Right lobe of liver (tissue), 6 donors: ENCODE results near the gene ITGA8. TPM values are rescaled to one million over a fixed set of nuclear protein-coding genes. Genes with fewer than 3 reads are reported as not detected.

ENCODE experiments used
- ATAC-seq, 4 donors: fragments of 200-7000 bp; cut with Tn5 transposase; one replicate each; pipeline ENCODE4 v1.9.1; 2020; ENCODE audit warnings: mild to moderate bottlenecking in 4 of 4, moderate library complexity in 4 of 4
- DNase-seq, 3 donors: peaks; one replicate each; pipeline ENCODE4 v3.0.0-alpha.2; 2020
- H3K27ac ChIP-seq, 3 donors: fragments of 200-600 bp; one replicate each; pipeline ENCODE4 v1.8.0; 2022
- H3K27me3 ChIP-seq, 2 donors: fragments of 200-600 bp; one replicate each; pipeline ENCODE4 v1.8.0; 2022
- H3K36me3 ChIP-seq, 4 donors: fragments of 200-600 bp; sonication (generic) in 1 of 4; one replicate each; pipeline versions ENCODE4 v1.5.1 to v1.8.0; 2017 to 2022; ENCODE audit warnings: control low read depth in 1 of 4
- H3K4me1 ChIP-seq, 4 donors: fragments of 200-600 bp; sonication (generic) in 1 of 4; one replicate each; pipeline versions ENCODE4 v1.5.1 to v1.8.0; 2017 to 2022; ENCODE audit warnings: control low read depth in 1 of 4
- H3K4me3 ChIP-seq, 3 donors: fragments of 200-600 bp; one replicate each; pipeline ENCODE4 v1.8.0; 2022
- H3K9me3 ChIP-seq, 4 donors: fragments of 200-600 bp; sonication (generic) in 1 of 4; one replicate each; pipeline versions ENCODE4 v1.5.1 to v1.8.0; 2017 to 2022; ENCODE audit warnings: control low read depth in 1 of 4
- CTCF ChIP-seq, 4 donors: fragments of 200-600 bp in 3 of 4; fragments of 450-650 bp in 1 of 4; IDR thresholded peaks; one replicate each; pipeline versions ENCODE4 v1.5.1 to v1.8.0; 2016 to 2022; ENCODE audit warnings: antibody characterized with exemption in 4 of 4, mild to moderate bottlenecking in 2 of 4
- POLR2A ChIP-seq: fragments of 450-650 bp; IDR thresholded peaks from one replicate; pipeline ENCODE4 v1.6.1; 2017; ENCODE audit warnings: antibody characterized with exemption, mild to moderate bottlenecking
- WGBS: methylation state at CpG from one replicate; pipeline ENCODE4 v1.1.6; 2018; ENCODE audit warnings: low coverage, low lambda C conversion rate; ENCODE audit not compliant: insufficient coverage; ENCODE audit errors: missing lambda C conversion rate; 5-methylcytosine and 5-hydroxymethylcytosine counted together
- intact Hi-C, 2 donors: fragments of 100-400 bp; cut with DNase I; formaldehyde crosslinking; loops; one replicate each; pipeline versions ENCODE4 v1.11.2 to v1.14.1; 2022
- total RNA-seq, 6 experiments: library from RNA; depleted of rRNA in 2 of 6; stranded (reverse); fragments of >200 nt in 2 of 6; fragmentation: NEBNext Ultra II Directional in 3 of 6; extraction: Animal tissue kit (Norgen Biotek cat#: 25700) in 3 of 6; gene quantifications; one replicate each; pipeline versions ENCODE4 v1.1.0 to v1.2.4, GENCODE V29; 2016 to 2023
- donor health status: DM: no; HTN: yes; CAD: no.
- donor health status: DM: no; HTN: no; CAD: no.
- donor health status: DM: no; HTN: no; CAD: no.
- donor health status: DM: no; HTN: yes; CAD: no.
- donor health status: DM: no; HTN: yes; CAD: no.

ITGA8 gene
- total RNA-seq, 6 experiments from 2014 or later: 0.18 to 0.80 (median 0.36) TPM

- no peak for DNase-seq
- WGBS: 47% methylated on average over 4 of the region's 5 CpGs
- no peak for TF ChIP-seq CTCF (IDR thresholded peaks at IDR 0.05)
- TF ChIP-seq POLR2A: no peak
- no peaks in the 10 kb centered on the region for H3K4me1 ChIP-seq
- no peak for ATAC-seq
- H3K36me3 ChIP-seq: no peaks in the 10 kb centered on the region
- peaks cover 0 to 10% of the 10 kb centered on the region in 2 donors for H3K27me3 ChIP-seq
- intact Hi-C loops: no loop called here
- H3K9me3 ChIP-seq: no peaks in the 10 kb centered on the region
- no peak overlapping the region for H3K4me3 ChIP-seq
- H3K27ac ChIP-seq: no peak overlapping the region
Measured at GRCh38 chr10:15714847-15715246, 4.9 kb downstream of the ITGA8 start.

DNA sequence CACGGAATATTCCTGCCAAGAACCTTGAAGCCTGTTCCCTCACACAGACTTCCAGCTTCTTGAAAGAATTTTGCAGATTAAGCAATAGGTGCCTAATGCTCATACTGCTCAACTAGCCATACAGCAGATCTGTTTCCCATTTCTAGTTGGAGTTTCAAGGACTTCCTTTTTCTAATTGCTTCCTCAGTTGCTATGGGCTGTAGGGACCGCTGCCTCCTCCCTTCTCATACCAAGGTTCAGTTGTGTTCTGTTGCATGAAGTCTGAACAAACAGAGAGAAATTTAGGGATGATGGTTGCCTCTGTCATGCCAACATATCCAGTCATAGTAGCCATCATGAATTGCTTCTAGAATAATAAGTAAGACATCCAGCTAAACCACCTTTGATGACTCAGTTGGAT, 6.8 kb downstream of the ITGA8 start:
- no peak for DNase-seq
- peaks cover 0 to 6% of the 10 kb centered on the region in 2 donors for H3K27me3 ChIP-seq
- H3K9me3 ChIP-seq: no peaks in the 10 kb centered on the region
- WGBS: 36% methylated on average over 2 of the region's 2 CpGs
- no peak overlapping the region for H3K4me3 ChIP-seq
- H3K4me1 ChIP-seq: no peaks in the 10 kb centered on the region
- H3K27ac ChIP-seq: no peak overlapping the region
- no peak for ATAC-seq
- H3K36me3 ChIP-seq: no peaks in the 10 kb centered on the region
- TF ChIP-seq POLR2A (no peak), CTCF (IDR thresholded peaks at IDR 0.05) (no peak)
- intact Hi-C loops: no loop called here

DNA sequence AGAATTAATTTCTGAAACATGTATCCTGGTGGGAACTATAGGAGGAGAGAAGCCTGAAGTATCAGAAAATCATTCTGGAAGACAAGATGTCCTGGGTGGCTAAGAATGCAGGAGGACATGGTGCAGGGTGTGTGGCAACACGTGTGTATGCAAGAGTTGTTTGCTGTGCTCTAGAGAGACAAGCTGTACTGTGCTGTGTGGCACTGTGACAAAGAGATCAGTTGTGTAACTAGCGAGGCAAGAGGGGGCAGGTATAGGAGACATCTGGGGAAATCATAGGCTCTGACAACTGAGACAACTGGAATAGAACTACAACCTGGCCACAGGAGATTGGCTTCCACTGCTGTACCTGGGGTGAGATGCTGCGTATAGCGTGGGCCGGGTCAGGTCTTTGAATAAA, 9.3 kb downstream of the ITGA8 start:
- H3K4me3 ChIP-seq: no peak overlapping the region
- H3K27me3 ChIP-seq: no peaks in the 10 kb centered on the region
- no peaks in the 10 kb centered on the region for H3K9me3 ChIP-seq
- ATAC-seq (peak; percentile 20 to 93 (median 67)), DNase-seq (peak in 1 of 3 donors; percentile 78)
- 35% methylated on average over 2 of the region's 5 CpGs for WGBS
- TF ChIP-seq CTCF (IDR thresholded peaks at IDR 0.05) (no peak), POLR2A (no peak)
- no peaks in the 10 kb centered on the region for H3K4me1 ChIP-seq
- no peaks in the 10 kb centered on the region for H3K36me3 ChIP-seq
- intact Hi-C loops: no loop called here
- H3K27ac ChIP-seq: no peak overlapping the region

GRCh38 chr10:15705298-15705697, 14.4 kb downstream of the ITGA8 start:
- DNase-seq: no peak
- H3K4me1 ChIP-seq: no peaks in the 10 kb centered on the region
- H3K27ac ChIP-seq: no peak overlapping the region
- no peaks in the 10 kb centered on the region for H3K27me3 ChIP-seq
- intact Hi-C loops: no loop called here
- TF ChIP-seq POLR2A (no peak), CTCF (IDR thresholded peaks at IDR 0.05) (no peak)
- no peaks in the 10 kb centered on the region for H3K9me3 ChIP-seq
- ATAC-seq: no peak
- no peak overlapping the region for H3K4me3 ChIP-seq
- 43% methylated on average over 1 of the region's 1 CpG for WGBS
- H3K36me3 ChIP-seq: no peaks in the 10 kb centered on the region

- DNase-seq (no peak), ATAC-seq (no peak)
- H3K27me3 ChIP-seq: no peaks in the 10 kb centered on the region
- no peak overlapping the region for H3K4me3 ChIP-seq
- 77% methylated on average over 2 of the region's 2 CpGs for WGBS
- H3K27ac ChIP-seq: no peak overlapping the region
- no peaks in the 10 kb centered on the region for H3K4me1 ChIP-seq
- intact Hi-C loops: no loop called here
- H3K9me3 ChIP-seq: no peaks in the 10 kb centered on the region
- TF ChIP-seq POLR2A (no peak), CTCF (IDR thresholded peaks at IDR 0.05) (no peak)
- no peaks in the 10 kb centered on the region for H3K36me3 ChIP-seq
Measured at GRCh38 chr10:15704581-15704968, 15.1 kb downstream of the ITGA8 start.
